Measurements from ENCODE around the gene RFXANK.

DNA sequence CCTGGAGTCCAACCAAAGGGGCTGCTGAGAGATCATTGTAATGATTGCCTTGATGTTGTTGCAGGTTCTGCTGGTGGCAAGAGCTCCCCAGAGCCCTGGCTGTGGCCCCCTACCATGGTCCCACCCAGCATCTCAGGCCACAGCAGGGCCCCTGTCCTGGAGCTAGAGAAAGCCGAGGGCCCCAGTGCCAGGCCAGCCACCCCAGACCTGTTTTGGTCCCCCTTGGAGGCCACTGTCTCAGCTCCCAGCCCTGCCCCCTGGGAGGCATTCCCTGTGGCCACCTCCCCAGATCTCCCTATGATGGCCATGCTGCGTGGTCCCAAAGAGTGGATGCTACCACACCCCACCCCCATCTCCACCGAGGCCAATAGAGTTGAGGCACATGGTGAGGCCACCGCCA lies 35.2 kb downstream of the RFXANK start:
- no peak for TF ChIP-seq POLR2AphosphoS5 (IDR thresholded peaks at IDR 0.05; ENCODE audit: low read depth, low read length)
- no peak for TF ChIP-seq TAF1 (IDR thresholded peaks at IDR 0.05; ENCODE audit: borderline replicate concordance, insufficient read depth, low read length)
- no peak for TF ChIP-seq SIN3A (IDR thresholded peaks at IDR 0.05; ENCODE audit: borderline replicate concordance, insufficient read depth, low read length)
- TF ChIP-seq, protein P1, sequence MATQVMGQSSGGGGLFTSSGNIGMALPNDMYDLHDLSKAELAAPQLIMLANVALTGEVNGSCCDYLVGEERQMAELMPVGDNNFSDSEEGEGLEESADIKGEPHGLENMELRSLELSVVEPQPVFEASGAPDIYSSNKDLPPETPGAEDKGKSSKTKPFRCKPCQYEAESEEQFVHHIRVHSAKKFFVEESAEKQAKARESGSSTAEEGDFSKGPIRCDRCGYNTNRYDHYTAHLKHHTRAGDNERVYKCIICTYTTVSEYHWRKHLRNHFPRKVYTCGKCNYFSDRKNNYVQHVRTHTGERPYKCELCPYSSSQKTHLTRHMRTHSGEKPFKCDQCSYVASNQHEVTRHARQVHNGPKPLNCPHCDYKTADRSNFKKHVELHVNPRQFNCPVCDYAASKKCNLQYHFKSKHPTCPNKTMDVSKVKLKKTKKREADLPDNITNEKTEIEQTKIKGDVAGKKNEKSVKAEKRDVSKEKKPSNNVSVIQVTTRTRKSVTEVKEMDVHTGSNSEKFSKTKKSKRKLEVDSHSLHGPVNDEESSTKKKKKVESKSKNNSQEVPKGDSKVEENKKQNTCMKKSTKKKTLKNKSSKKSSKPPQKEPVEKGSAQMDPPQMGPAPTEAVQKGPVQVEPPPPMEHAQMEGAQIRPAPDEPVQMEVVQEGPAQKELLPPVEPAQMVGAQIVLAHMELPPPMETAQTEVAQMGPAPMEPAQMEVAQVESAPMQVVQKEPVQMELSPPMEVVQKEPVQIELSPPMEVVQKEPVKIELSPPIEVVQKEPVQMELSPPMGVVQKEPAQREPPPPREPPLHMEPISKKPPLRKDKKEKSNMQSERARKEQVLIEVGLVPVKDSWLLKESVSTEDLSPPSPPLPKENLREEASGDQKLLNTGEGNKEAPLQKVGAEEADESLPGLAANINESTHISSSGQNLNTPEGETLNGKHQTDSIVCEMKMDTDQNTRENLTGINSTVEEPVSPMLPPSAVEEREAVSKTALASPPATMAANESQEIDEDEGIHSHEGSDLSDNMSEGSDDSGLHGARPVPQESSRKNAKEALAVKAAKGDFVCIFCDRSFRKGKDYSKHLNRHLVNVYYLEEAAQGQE (IDR thresholded peaks at IDR 0.05; ENCODE audit: insufficient read depth in 1 of 2, low read depth in 2 of 2, low read length in 2 of 2) = no peak
- no peak for TF ChIP-seq FOXP2 (optimal IDR thresholded peaks at IDR 0.05; ENCODE audit: borderline replicate concordance, extremely low read depth, extremely low read length, insufficient read depth)
